ENCODE data around the gene TBC1D5. TPM values are rescaled to one million over a fixed set of nuclear protein-coding genes. Genes with fewer than 3 reads are reported as not detected.

TBC1D5 gene
- total RNA-seq, 4 donors from 2014 or later = 21.3 to 86.4 (median 48.1) TPM

GRCh38 chr3:17680530-17680929 is 61.9 kb downstream of the TBC1D5 start:
- H3K9me3 ChIP-seq = no peaks in the 10 kb centered on the region
- TF ChIP-seq POLR2AphosphoS5 (IDR thresholded peaks at IDR 0.05) = no peak
- no peak for TF ChIP-seq POLR2A (IDR thresholded peaks at IDR 0.05)
- no peak for TF ChIP-seq EP300 (IDR thresholded peaks at IDR 0.05; ENCODE audit: low read depth)
- no peak for TF ChIP-seq CTCF (IDR thresholded peaks at IDR 0.05)
- H3K36me3 ChIP-seq = no peaks in the 10 kb centered on the region
- H3K4me1 ChIP-seq = peaks cover 0 to 14% (median 6%) of the 10 kb centered on the region in 4 donors
- H3K4me3 ChIP-seq = no peak overlapping the region
- in situ Hi-C loops (cut with MboI; ENCODE audit: low pct_ligation_motif_present in 1 of 4, low pct_unique_long_range_greater_than_20kb in 1 of 4, low sequenced_read_pairs in 3 of 4) (no loop called here), intact Hi-C loops (cut with DNase I; ENCODE audit: low total_unique reads) (no loop called here)
- DNase-seq = no peak
- no peak overlapping the region for H3K27ac ChIP-seq
- no peaks in the 10 kb centered on the region for H3K27me3 ChIP-seq

DNA sequence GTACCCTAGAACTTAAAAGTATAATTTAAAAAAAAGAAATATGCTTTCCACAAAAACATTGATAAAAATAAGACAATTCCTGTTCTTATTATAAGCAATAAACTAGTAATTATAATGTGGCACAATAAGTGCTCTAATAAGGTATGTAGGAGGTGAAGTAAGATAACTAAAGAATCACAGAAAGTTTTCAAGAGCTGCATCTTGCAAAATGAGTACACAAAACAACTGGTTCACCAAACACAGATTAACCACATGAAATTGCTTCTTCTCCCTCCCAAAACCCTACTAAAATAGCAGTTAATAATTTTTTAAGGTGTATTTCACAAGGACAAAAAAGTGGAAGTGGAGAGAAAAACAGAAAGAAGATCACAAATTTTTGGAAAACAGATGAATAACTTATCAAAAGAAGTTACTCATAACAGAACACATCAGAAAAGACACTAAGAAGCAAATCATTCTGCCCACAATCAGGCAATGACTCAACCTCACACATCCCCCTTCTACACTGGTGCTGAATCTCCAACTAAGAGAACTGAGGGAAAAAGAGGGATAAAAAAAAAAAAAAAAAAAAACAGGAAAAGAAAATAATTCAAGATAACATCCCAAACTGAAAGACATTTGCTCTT is 64.2 kb downstream of the TBC1D5 start:
- no peak for TF ChIP-seq EP300 (IDR thresholded peaks at IDR 0.05; ENCODE audit: low read depth)
- no peak for TF ChIP-seq POLR2A (IDR thresholded peaks at IDR 0.05)
- TF ChIP-seq CTCF (IDR thresholded peaks at IDR 0.05) = no peak
- TF ChIP-seq POLR2AphosphoS5 (IDR thresholded peaks at IDR 0.05) = no peak
- intact Hi-C loops (cut with DNase I; ENCODE audit: low total_unique reads) (no loop called here), in situ Hi-C loops (cut with MboI; ENCODE audit: low pct_ligation_motif_present in 1 of 4, low pct_unique_long_range_greater_than_20kb in 1 of 4, low sequenced_read_pairs in 3 of 4) (no loop called here)
- no peak for DNase-seq
- Histone ChIP-seq H3K27ac (no peak overlapping the region), H3K9me3 (no peaks in the 10 kb centered on the region), H3K27me3 (no peaks in the 10 kb centered on the region), H3K36me3 (no peaks in the 10 kb centered on the region), H3K4me1 (peaks cover 0 to 14% (median 5%) of the 10 kb centered on the region in 4 donors), H3K4me3 (no peak overlapping the region)

DNA sequence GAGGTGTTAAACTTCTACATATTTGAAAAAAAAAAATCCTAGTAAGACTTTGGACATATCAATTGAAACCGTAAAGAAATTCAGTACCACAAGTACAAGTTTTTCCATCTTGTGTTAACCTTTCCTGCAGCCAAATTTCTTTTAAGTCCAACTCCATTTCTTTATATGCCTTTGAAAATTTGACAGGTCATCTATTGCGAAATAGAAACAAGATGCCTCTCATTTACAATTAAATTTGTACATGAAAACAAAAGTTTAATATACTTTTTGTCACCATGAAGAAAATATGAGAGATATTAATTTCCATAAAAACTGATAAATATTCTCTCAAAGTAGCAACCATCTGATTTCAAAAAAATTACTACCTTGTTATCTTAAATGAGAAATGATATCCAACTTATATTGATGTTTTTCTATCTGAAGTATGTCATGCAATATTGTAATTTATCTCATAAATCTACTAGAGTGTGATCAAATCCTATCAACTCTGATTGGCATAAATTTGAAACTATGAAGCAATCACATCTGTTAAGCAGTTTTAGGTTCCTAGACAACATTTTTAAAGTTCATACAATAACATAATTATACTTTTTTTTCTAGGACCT is 68.2 kb downstream of the TBC1D5 start:
- Histone ChIP-seq H3K36me3 (no peaks in the 10 kb centered on the region), H3K9me3 (no peaks in the 10 kb centered on the region), H3K27ac (no peak overlapping the region), H3K4me1 (no peaks in the 10 kb centered on the region), H3K27me3 (no peaks in the 10 kb centered on the region), H3K4me3 (no peak overlapping the region)
- DNase-seq = no peak
- in situ Hi-C loops (cut with MboI; ENCODE audit: low pct_ligation_motif_present in 1 of 4, low pct_unique_long_range_greater_than_20kb in 1 of 4, low sequenced_read_pairs in 3 of 4) (no loop called here), intact Hi-C loops (cut with DNase I; ENCODE audit: low total_unique reads) (no loop called here)
- TF ChIP-seq CTCF (IDR thresholded peaks at IDR 0.05) (no peak), POLR2AphosphoS5 (IDR thresholded peaks at IDR 0.05) (no peak), EP300 (IDR thresholded peaks at IDR 0.05; ENCODE audit: low read depth) (no peak), POLR2A (IDR thresholded peaks at IDR 0.05) (no peak)
- 79 to 80% methylated on average over 2 of the region's 2 CpGs for WGBS, 2 donors (ENCODE audit: low coverage in 1 of 2)

- in situ Hi-C loops (cut with MboI; ENCODE audit: low pct_ligation_motif_present in 1 of 4, low pct_unique_long_range_greater_than_20kb in 1 of 4, low sequenced_read_pairs in 3 of 4) = no loop called here
- no peak overlapping the region for H3K27ac ChIP-seq
- H3K4me3 ChIP-seq = no peak overlapping the region
- H3K27me3 ChIP-seq = no peaks in the 10 kb centered on the region
- intact Hi-C loops (cut with DNase I; ENCODE audit: low total_unique reads) = no loop called here
- H3K36me3 ChIP-seq = no peaks in the 10 kb centered on the region
- TF ChIP-seq POLR2AphosphoS5 (IDR thresholded peaks at IDR 0.05) (no peak), EP300 (IDR thresholded peaks at IDR 0.05; ENCODE audit: low read depth) (no peak), POLR2A (IDR thresholded peaks at IDR 0.05) (no peak), CTCF (IDR thresholded peaks at IDR 0.05) (no peak)
- no peaks in the 10 kb centered on the region for H3K4me1 ChIP-seq
- no peaks in the 10 kb centered on the region for H3K9me3 ChIP-seq
- 64 to 84% methylated on average over 3 of the region's 3 CpGs for WGBS, 2 donors (ENCODE audit: low coverage in 1 of 2)
- no peak for DNase-seq
Measured at GRCh38 chr3:17672506-17672905, 69.9 kb downstream of the TBC1D5 start.
